Type B pancreatic cell (in vitro differentiated cells): ENCODE measurements around the gene RPP25L. TPM values are rescaled to one million over a fixed set of nuclear protein-coding genes. Genes with fewer than 3 reads are reported as not detected.

Experiments used
- DNase-seq: peaks from one replicate; pipeline ENCODE4 v3.0.0; 2021; ENCODE audit warnings: mixed read lengths; ENCODE audit not compliant: unreplicated experiment; ENCODE audit errors: extremely low spot score
- H3K27ac Mint-ChIP-seq: 2 replicates; pipeline ENCODE4 v1.8.0; 2021; ENCODE audit warnings: mild to moderate bottlenecking, mixed read lengths
- H3K27me3 Mint-ChIP-seq: 2 replicates; pipeline ENCODE4 v1.8.0; 2021; ENCODE audit warnings: mixed read lengths
- H3K36me3 Mint-ChIP-seq: 2 replicates; pipeline ENCODE4 v1.8.0; 2021; ENCODE audit warnings: mixed read lengths
- H3K4me1 Mint-ChIP-seq: one replicate; pipeline ENCODE4 v1.8.0; 2021; ENCODE audit warnings: mixed read lengths; ENCODE audit not compliant: unreplicated experiment
- H3K4me3 Mint-ChIP-seq: 2 replicates; pipeline ENCODE4 v1.8.0; 2021; ENCODE audit warnings: mild to moderate bottlenecking, mixed read lengths
- H3K9me3 Mint-ChIP-seq: 2 replicates; pipeline ENCODE4 v1.8.0; 2021; ENCODE audit warnings: mixed read lengths
- total RNA-seq: library from RNA; stranded (reverse); gene quantifications from 2 replicates; pipeline ENCODE4 v1.2.1, GENCODE V29; 2021; ENCODE audit warnings: low replicate concordance
- TF ChIP-seq, protein P1 (sequence below): fragments of 200-600 bp; sonication (generic); conservative IDR thresholded peaks from 2 replicates; pipeline ENCODE4 v1.5.0; 2021; ENCODE audit warnings: antibody characterized with exemption, mild to moderate bottlenecking

The RPP25L gene
- total RNA-seq, 1 donor from 2014 or later: 31.8 TPM

DNA sequence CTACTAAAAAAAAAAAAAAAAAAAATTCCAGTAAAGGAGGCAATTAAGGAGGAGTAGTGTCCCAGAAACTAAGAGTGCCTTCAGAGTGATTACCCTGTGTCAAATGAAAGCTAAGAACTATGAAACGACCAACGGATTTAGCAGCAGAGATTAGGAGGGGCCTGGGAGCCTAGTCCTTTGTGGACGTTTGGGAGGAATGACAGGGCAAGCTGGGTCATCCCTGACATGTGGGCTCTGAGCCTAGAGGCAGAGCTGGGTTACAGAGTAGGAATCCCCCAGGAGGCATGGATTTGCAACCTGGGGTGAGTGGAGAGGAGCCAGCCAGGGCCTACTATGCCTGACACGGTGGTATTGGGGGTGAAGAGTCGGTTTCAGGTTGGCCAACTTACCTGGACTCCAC, 21.3 kb upstream of the RPP25L start:
- TF ChIP-seq, protein P1, sequence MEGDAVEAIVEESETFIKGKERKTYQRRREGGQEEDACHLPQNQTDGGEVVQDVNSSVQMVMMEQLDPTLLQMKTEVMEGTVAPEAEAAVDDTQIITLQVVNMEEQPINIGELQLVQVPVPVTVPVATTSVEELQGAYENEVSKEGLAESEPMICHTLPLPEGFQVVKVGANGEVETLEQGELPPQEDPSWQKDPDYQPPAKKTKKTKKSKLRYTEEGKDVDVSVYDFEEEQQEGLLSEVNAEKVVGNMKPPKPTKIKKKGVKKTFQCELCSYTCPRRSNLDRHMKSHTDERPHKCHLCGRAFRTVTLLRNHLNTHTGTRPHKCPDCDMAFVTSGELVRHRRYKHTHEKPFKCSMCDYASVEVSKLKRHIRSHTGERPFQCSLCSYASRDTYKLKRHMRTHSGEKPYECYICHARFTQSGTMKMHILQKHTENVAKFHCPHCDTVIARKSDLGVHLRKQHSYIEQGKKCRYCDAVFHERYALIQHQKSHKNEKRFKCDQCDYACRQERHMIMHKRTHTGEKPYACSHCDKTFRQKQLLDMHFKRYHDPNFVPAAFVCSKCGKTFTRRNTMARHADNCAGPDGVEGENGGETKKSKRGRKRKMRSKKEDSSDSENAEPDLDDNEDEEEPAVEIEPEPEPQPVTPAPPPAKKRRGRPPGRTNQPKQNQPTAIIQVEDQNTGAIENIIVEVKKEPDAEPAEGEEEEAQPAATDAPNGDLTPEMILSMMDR: no peak
- Mint-ChIP-seq H3K27me3 (peaks cover 44% of the 10 kb centered on the region), H3K4me3 (no peak overlapping the region), H3K36me3 (no peaks in the 10 kb centered on the region), H3K9me3 (no peaks in the 10 kb centered on the region), H3K27ac (no peak overlapping the region), H3K4me1 (peaks cover 30% of the 10 kb centered on the region)
- no peak for DNase-seq

DNA sequence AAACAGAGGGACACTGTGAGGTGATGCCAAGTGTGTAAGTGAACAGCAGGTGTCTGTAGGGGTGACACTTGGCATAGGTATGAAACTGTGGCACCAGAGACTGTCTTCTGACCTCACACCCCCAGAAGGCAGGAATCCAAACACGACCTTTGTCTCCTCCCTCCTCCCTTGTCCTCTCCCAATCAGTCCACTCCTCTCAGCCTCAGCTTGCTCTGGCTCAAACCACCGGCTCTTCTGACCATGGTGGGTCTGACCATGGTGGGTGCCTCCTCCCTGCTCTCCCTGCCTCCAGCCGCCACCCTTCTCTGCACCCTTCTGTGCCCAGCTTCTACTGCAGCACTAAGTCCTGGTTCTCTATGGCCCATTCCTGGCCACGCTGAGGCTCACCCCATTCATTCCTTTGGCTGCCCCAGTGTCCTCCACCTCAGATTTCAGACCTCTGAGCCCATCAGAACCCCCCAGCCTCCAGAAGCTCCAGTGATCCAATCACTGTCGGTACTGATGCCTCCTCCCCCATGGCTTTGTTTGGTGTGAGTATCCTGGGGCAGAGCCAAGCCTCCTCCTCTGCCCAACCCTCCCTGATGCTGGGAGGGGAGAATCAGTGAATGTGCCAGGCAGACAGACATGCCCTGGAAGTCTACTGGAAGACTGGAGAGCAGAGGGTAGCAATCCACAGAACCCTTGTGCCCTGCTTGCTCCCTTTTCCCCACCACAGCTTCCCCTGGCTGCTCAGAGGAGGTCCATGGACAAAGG, 18.7 kb upstream of the RPP25L start:
- DNase-seq: no peak
- Mint-ChIP-seq H3K4me3 (peak overlapping the region; percentile 37), H3K4me1 (peaks cover 21% of the 10 kb centered on the region), H3K36me3 (peaks cover 4% of the 10 kb centered on the region), H3K27ac (no peak overlapping the region), H3K27me3 (peaks cover 70% of the 10 kb centered on the region), H3K9me3 (no peaks in the 10 kb centered on the region)
- TF ChIP-seq, protein P1: no peak

DNA sequence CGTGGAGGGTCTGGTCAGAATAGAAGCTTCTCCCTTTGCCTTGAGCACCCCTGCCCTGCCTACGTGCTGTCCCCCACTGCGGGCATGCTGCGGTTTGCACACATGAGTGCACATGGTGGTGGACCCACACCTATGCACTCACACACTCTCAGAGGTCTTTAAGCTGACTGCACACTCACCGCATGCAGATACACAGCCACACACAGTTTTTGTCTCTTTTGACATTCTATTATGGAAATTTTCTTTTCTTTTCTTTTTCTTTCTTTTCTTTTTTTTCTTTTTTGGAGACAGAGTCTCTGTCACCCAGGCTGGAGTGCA, 17.6 kb upstream of the RPP25L start:
- peaks cover 4% of the 10 kb centered on the region for H3K36me3 Mint-ChIP-seq
- peaks cover 78% of the 10 kb centered on the region for H3K27me3 Mint-ChIP-seq
- no peak for DNase-seq
- TF ChIP-seq, protein P1: no peak
- no peaks in the 10 kb centered on the region for H3K9me3 Mint-ChIP-seq
- peak overlapping the region; percentile 83 for H3K4me3 Mint-ChIP-seq
- H3K4me1 Mint-ChIP-seq: peaks cover 17% of the 10 kb centered on the region
- H3K27ac Mint-ChIP-seq: no peak overlapping the region

DNA sequence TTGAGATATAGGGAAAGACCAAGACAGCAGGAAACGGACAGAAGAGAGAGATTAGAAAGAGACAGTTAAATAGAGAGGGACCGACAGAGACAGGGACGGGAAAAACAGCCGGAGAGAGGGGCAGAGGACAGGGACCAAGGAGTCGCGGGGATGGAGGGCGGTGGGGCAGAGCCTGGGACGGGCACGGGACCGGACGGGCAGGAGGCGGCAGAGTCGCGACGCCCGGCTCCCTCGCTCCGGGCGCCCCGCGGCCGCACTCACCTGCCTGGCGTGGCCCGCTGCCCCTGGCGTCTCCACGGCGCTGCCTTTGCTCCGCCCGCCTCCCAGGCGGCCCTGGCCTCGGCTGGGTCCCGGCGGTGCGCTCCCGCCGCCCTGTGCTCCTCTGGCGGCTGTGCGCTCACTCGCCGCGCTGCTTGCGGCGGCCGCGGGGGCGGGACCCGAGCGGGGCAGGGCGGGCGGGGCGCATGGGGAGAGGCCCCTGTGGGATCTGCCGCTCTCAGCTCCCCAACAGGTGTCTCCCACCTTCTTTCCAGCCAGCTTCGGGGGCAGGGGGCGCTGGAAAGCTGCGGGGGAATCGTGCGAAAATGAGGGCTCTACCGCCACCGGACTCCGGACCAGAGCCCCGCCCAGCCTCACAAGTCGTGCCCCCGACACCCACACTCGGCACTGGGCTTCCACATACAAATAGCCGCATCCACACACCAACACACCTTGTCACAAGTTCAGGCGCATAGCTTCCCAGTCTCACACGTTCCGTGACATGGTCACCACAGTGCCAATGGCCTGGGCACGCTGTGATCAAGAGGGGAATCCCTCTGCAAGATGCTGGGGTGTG, 17.0 kb upstream of the RPP25L start, which contains the start of gene ARID3C:
Gene ARID3C (minus strand): TSS at position 411 of the 835 bp plus-strand sequence. CDS start 1,052 bp downstream, outside the sequence.
- no peak within 1 kb of the TSS for H3K27ac Mint-ChIP-seq
- TF ChIP-seq, protein P1: no peak
- DNase-seq: no peak

DNA sequence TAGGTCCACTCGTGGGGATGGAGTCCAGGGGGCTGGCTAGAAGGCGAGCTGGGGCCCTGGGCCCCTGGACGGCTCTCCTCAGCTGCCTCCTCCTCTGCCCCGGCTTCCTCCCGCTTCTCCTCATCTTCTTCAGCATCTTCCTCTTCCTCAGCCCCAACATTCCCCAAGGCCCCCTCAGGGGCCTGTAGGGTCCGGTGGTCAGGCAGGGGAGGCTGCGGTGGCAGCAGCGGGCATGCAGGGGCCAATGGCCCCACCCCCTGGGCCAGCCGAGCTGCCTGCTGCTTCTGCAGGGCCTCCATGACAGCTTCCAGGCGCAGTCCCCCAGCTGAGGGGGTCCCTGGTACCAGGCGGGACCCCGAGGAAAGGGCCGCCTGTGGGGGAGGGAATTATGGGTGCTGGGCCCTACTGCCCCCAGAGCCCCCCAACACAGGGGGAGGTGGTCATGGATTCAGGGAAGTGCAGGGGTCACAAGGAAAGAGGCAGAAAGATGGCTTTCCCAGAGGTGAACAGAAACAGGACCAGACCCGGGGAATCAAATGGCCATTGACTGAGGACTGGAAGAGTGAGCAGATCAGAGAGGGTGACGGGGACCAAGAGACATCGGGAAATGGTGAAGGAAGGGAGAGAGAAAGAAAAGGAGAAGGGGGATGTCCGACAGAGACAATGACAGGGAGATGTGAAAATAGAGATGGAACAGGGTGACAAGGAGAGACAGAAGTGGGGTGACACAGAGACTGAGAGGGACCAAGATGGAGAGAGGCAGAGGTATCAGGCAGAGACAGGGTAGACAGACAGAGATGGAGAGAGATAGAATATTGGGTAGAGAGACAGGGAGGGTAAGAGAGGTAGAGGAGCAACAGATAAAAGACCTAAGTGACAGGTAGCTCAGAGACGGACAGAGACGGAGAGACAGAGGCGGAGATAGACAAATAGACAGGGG, 16.1 kb upstream of the RPP25L start:
- H3K9me3 Mint-ChIP-seq: no peaks in the 10 kb centered on the region
- TF ChIP-seq, protein P1: no peak
- peaks cover 88% of the 10 kb centered on the region for H3K27me3 Mint-ChIP-seq
- H3K36me3 Mint-ChIP-seq: peaks cover 4% of the 10 kb centered on the region
- H3K27ac Mint-ChIP-seq: no peak overlapping the region
- DNase-seq: no peak
- peak overlapping the region; percentile 84 for H3K4me3 Mint-ChIP-seq
- H3K4me1 Mint-ChIP-seq: peaks cover 12% of the 10 kb centered on the region

More for the DNA sequence above, 17.0 kb upstream of the RPP25L start, which contains the start of gene ARID3C:
- peaks cover 4% of the 10 kb centered on the region for H3K36me3 Mint-ChIP-seq
- H3K9me3 Mint-ChIP-seq: no peaks in the 10 kb centered on the region
- peaks cover 14% of the 10 kb centered on the region for H3K4me1 Mint-ChIP-seq
- H3K27me3 Mint-ChIP-seq: peaks cover 84% of the 10 kb centered on the region
- peak within 1 kb of the TSS; percentile 84 for H3K4me3 Mint-ChIP-seq
